Cardiac fibroblast (primary cell): Measurements from ENCODE around the gene ARHGAP10.
A peak's percentile ranks its signal among the peaks of the same experiment; 100 is the strongest.

Source experiments
- DNase-seq, 2 donors: peaks; one replicate each; pipeline versions ENCODE4 v3.0.0 to v3.0.0-alpha.2; 2010; ENCODE audit warnings: low read depth in 2 of 2
- H3K4me3 ChIP-seq, 2 donors: replicated peaks in 1 of 2; 1 replicate in 1 of 2; 2 replicates in 1 of 2; pipeline ENCODE4 v1.5.1; 2011; ENCODE audit warnings: low read depth in 2 of 2, low read length in 2 of 2, mild to moderate bottlenecking in 2 of 2, moderate library complexity in 1 of 2
- TF ChIP-seq, protein P1 (sequence below): IDR thresholded peaks from one replicate; pipeline ENCODE4 v1.5.1; 2011; ENCODE audit warnings: low read depth, mild to moderate bottlenecking, low read length, inconsistent platforms

Gene ARHGAP10

GRCh38 chr4:148025981-148026380 lies 294.1 kb downstream of the ARHGAP10 start:
- TF ChIP-seq, protein P1, sequence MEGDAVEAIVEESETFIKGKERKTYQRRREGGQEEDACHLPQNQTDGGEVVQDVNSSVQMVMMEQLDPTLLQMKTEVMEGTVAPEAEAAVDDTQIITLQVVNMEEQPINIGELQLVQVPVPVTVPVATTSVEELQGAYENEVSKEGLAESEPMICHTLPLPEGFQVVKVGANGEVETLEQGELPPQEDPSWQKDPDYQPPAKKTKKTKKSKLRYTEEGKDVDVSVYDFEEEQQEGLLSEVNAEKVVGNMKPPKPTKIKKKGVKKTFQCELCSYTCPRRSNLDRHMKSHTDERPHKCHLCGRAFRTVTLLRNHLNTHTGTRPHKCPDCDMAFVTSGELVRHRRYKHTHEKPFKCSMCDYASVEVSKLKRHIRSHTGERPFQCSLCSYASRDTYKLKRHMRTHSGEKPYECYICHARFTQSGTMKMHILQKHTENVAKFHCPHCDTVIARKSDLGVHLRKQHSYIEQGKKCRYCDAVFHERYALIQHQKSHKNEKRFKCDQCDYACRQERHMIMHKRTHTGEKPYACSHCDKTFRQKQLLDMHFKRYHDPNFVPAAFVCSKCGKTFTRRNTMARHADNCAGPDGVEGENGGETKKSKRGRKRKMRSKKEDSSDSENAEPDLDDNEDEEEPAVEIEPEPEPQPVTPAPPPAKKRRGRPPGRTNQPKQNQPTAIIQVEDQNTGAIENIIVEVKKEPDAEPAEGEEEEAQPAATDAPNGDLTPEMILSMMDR = no peak
- H3K4me3 ChIP-seq = no peak overlapping the region
- peak; percentile 26 to 76 for DNase-seq

GRCh38 chr4:148027201-148027600 lies 295.3 kb downstream of the ARHGAP10 start:
- TF ChIP-seq, protein P1 = no peak
- H3K4me3 ChIP-seq = no peak overlapping the region
- no peak for DNase-seq

- H3K4me3 ChIP-seq = no peak overlapping the region
- TF ChIP-seq, protein P1 = no peak
- DNase-seq = no peak
These were observed 297.9 kb downstream of the ARHGAP10 start for GRCh38 chr4:148029781-148030180.

GRCh38 chr4:148030193-148030873 lies 298.4 kb downstream of the ARHGAP10 start:
- no peak overlapping the region for H3K4me3 ChIP-seq
- TF ChIP-seq, protein P1 = no peak
- DNase-seq = peak; percentile 73 to 75

- TF ChIP-seq, protein P1 = no peak
- no peak overlapping the region for H3K4me3 ChIP-seq
- no peak for DNase-seq
These were observed 302.9 kb downstream of the ARHGAP10 start for GRCh38 chr4:148034813-148035212.

DNA sequence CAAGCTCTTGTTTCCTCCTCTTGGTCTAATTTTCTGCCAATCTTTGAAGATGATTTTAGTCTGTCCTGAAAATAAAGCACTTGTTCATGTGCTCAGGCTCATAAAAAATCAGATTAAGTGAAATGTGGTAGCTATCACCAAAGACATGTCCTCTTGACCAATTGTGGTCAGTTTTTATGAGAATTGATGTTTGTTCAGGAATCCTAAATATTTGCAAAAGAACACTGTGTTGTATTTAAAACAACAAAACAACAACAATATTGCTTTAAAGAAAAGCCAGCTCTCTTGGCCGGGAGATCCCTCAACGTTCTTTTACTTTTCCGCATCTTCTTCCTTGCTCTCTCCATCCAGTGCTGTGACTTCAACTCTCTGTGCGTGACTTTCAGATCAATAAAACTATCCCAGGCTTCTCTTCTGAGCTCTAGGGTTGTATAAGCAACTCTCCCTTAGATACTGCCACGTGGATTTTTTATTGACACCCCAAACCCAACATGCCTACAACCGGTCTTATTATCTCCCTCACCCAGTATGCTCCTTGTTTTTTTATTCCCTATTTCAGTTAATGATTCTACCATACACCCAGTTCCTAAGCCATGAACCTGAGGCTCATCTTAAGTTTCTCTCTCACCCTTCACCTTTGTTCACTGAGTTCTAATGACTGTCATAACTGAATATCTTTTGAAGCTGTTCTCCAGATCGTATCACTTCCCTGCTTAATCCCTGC lies 309.9 kb downstream of the ARHGAP10 start:
- H3K4me3 ChIP-seq = no peak overlapping the region
- DNase-seq = no peak
- TF ChIP-seq, protein P1 = no peak
